Effector CD4-positive, alpha-beta T cell (primary cell): Measurements from ENCODE around the gene TAF1L.

ENCODE experiments used
- DNase-seq: peaks from one replicate; pipeline ENCODE4 v3.0.0-alpha.2; 2020

TAF1L gene

GRCh38 chr9:32587901-32588300 is 47.6 kb downstream of the TAF1L start:
- no peak for DNase-seq

GRCh38 chr9:32584784-32585183 is 50.7 kb downstream of the TAF1L start:
- no peak for DNase-seq

GRCh38 chr9:32581512-32582143 is 53.8 kb downstream of the TAF1L start:
- peak; percentile 10 for DNase-seq

GRCh38 chr9:32580631-32581300 is 54.7 kb downstream of the TAF1L start:
- no peak for DNase-seq

- peak; percentile 79 for DNase-seq
Observed at GRCh38 chr9:32579706-32580331, 55.6 kb downstream of the TAF1L start.
